Measurements from ENCODE around the gene ALKBH8. TPM values are rescaled to one million over a fixed set of nuclear protein-coding genes. Genes with fewer than 3 reads are reported as not detected.
A peak's percentile ranks its signal among the peaks of the same experiment; 100 is the strongest.

The ALKBH8 gene
- total RNA-seq, 2 donors from 2014 or later: 3.7 to 5.0 TPM

DNA sequence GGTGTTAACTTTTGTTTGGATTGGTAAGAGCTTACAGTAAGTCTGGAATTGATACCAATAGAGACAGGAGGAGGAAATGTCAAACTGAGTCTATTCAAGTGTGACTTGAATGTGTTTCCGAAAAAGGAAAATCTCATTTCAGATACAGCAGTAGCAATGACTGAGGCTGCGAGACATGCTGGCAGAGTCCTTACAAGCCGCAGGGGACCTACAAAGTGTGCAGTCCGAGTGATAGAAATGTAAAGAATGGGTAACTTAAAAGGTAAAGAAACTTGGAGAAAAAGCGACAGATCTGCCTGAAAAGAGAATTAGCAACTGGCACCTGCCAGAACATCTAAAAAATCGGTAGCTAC lies 108.4 kb downstream of the ALKBH8 start:
- H3K4me3 ChIP-seq: peak overlapping the region; percentile 87
- H3K9me3 ChIP-seq: no peaks in the 10 kb centered on the region
- H3K9ac ChIP-seq (ENCODE audit: low read depth in 2 of 2, low read length in 2 of 2): peak overlapping the region; percentile 58 to 83
- DNase-seq: no peak
- intact Hi-C loops (cut with DNase I): no loop called here
- H3K4me1 ChIP-seq: no peaks in the 10 kb centered on the region
- no peaks in the 10 kb centered on the region for H3K36me3 ChIP-seq
- no peak for TF ChIP-seq CTCF (IDR thresholded peaks at IDR 0.05)
- no peaks in the 10 kb centered on the region for H3K27me3 ChIP-seq
- H3K27ac ChIP-seq: peak overlapping the region; percentile 13

DNA sequence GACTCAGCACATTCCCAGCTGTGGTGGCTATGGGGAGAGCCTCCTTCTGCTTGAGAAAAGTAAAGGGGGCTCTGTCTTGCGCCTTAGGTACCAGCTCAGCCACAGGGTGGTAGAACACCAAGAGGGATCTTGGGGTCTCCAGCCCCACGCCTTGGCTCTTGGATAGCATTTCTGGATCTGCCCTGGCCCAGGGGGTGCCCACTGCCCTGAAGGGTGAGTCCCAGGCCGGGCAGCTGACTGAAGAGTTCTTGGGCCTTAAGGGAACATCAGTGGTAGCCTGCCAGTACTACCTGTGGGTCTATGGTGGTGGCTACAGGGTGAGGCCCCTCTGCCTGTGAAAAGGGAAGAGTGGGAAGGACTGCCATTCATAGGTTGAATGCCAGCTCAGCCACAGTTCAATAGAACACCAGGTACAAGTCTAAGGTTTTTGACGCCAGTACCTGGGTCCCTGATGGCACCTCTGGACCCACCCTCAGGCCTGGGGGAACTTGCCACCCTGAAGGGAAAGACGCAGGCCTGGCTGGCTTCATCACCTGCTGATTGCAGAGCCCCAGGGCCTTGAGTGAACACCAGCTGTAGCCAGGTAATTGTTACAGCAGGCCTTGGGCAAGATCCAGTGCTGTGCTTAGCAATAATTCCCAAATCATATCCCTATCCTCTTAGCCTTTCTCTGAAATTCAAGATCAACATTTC lies 111.8 kb downstream of the ALKBH8 start:
- no peak for TF ChIP-seq CTCF (IDR thresholded peaks at IDR 0.05)

More for the DNA sequence above, 111.8 kb downstream of the ALKBH8 start:
- no peak for DNase-seq
- H3K36me3 ChIP-seq: no peaks in the 10 kb centered on the region
- intact Hi-C loops (cut with DNase I): no loop called here
- no peaks in the 10 kb centered on the region for H3K4me1 ChIP-seq
- no peaks in the 10 kb centered on the region for H3K27me3 ChIP-seq
- H3K9me3 ChIP-seq: no peaks in the 10 kb centered on the region
- H3K9ac ChIP-seq (ENCODE audit: low read depth in 2 of 2, low read length in 2 of 2): no peak overlapping the region
- no peak overlapping the region for H3K27ac ChIP-seq
- no peak overlapping the region for H3K4me3 ChIP-seq

Other genes with a start within 250 kb of the ALKBH8 start
- 1 to 10 TPM; 8.7 to 9.0 TPM for gene CWF19L2, start 107.9 kb downstream of the ALKBH8 start, total RNA-seq
- under 1 TPM in 1 of 2 donors, not detected in 1; 0.11 TPM for gene ELMOD1, start 25.4 kb upstream of the ALKBH8 start, total RNA-seq
- gene SLN, start 146.3 kb upstream of the ALKBH8 start, total RNA-seq: not detected